ENCODE results near the gene KCNC3.

The KCNC3 gene

GRCh38 chr19:50309396-50310125 is 19.6 kb downstream of the KCNC3 start:
- H3K27me3 ChIP-seq (replicated peaks in 2 of 5; ENCODE audit: control insufficient read depth in 4 of 5, insufficient read depth in 5 of 5, low read length in 4 of 5) = peaks cover 3 to 74% (median 28%) of the 10 kb centered on the region in 5 experiments
- H3K36me3 ChIP-seq (ENCODE audit: control insufficient read depth in 4 of 4, insufficient read depth in 4 of 4, low read length in 3 of 4) = no peaks in the 10 kb centered on the region
- ChIA-PET POLR2A (no interaction called here), CTCF (no interaction called here)
- H3K4me3 ChIP-seq (ENCODE audit: control insufficient read depth in 1 of 7, extremely low read depth in 1 of 7, insufficient read depth in 4 of 7, low read depth in 2 of 7, low read length in 6 of 7) = no peak overlapping the region
- no peak for DNase-seq
- H3K9me3 ChIP-seq (ENCODE audit: control extremely low read depth in 1 of 5, control insufficient read depth in 4 of 5, insufficient read depth in 2 of 5, low read depth in 1 of 5, low read length in 4 of 5) = peaks cover 1 to 21% (median 10%) of the 10 kb centered on the region in 5 experiments
- peaks cover 0 to 1% (median 0%) of the 10 kb centered on the region in 4 experiments for H3K4me1 ChIP-seq (ENCODE audit: control extremely low read depth in 1 of 4, control insufficient read depth in 4 of 4, insufficient read depth in 4 of 4, low read length in 3 of 4)
- 53% methylated on average over 8 of the region's 16 CpGs for WGBS (ENCODE audit: insufficient coverage)
- no peak overlapping the region for H3K27ac ChIP-seq (ENCODE audit: insufficient read depth in 1 of 2, low read depth in 1 of 2, low read length in 2 of 2, poor library complexity in 1 of 2, severe bottlenecking in 2 of 2)

GRCh38 chr19:50308991-50309390 is 20.2 kb downstream of the KCNC3 start:
- POLR2A ChIA-PET = no interaction called here
- CTCF ChIA-PET = no interaction called here

GRCh38 chr19:50303558-50303957 is 25.6 kb downstream of the KCNC3 start:
- ChIA-PET CTCF (no interaction called here), POLR2A (no interaction called here)
- H3K4me1 ChIP-seq (ENCODE audit: control extremely low read depth in 1 of 4, control insufficient read depth in 4 of 4, insufficient read depth in 4 of 4, low read length in 3 of 4) = no peaks in the 10 kb centered on the region

More at GRCh38 chr19:50308991-50309390, 20.2 kb downstream of the KCNC3 start:
- Histone ChIP-seq H3K4me3 (ENCODE audit: control insufficient read depth in 1 of 7, extremely low read depth in 1 of 7, insufficient read depth in 4 of 7, low read depth in 2 of 7, low read length in 6 of 7) (no peak overlapping the region), H3K4me1 (ENCODE audit: control extremely low read depth in 1 of 4, control insufficient read depth in 4 of 4, insufficient read depth in 4 of 4, low read length in 3 of 4) (peaks cover 0 to 1% (median 0%) of the 10 kb centered on the region in 4 experiments), H3K27me3 (replicated peaks in 2 of 5; ENCODE audit: control insufficient read depth in 4 of 5, insufficient read depth in 5 of 5, low read length in 4 of 5) (peaks cover 3 to 68% (median 28%) of the 10 kb centered on the region in 5 experiments), H3K9me3 (ENCODE audit: control extremely low read depth in 1 of 5, control insufficient read depth in 4 of 5, insufficient read depth in 2 of 5, low read depth in 1 of 5, low read length in 4 of 5) (peaks cover 1 to 21% (median 10%) of the 10 kb centered on the region in 5 experiments), H3K36me3 (ENCODE audit: control insufficient read depth in 4 of 4, insufficient read depth in 4 of 4, low read length in 3 of 4) (no peaks in the 10 kb centered on the region), H3K27ac (ENCODE audit: insufficient read depth in 1 of 2, low read depth in 1 of 2, low read length in 2 of 2, poor library complexity in 1 of 2, severe bottlenecking in 2 of 2) (no peak overlapping the region)
- no peak for DNase-seq
- 100% methylated on average over 5 of the region's 21 CpGs for WGBS (ENCODE audit: insufficient coverage)

GRCh38 chr19:50301607-50301971 is 27.6 kb downstream of the KCNC3 start:
- POLR2A ChIA-PET = no interaction called here
- peaks cover 0 to 5% (median 0%) of the 10 kb centered on the region in 5 experiments for H3K27me3 ChIP-seq (replicated peaks in 2 of 5; ENCODE audit: control insufficient read depth in 4 of 5, insufficient read depth in 5 of 5, low read length in 4 of 5)
- CTCF ChIA-PET = no interaction called here
- WGBS (ENCODE audit: insufficient coverage) = 88% methylated on average over 10 of the region's 10 CpGs
- H3K4me1 ChIP-seq (ENCODE audit: control extremely low read depth in 1 of 4, control insufficient read depth in 4 of 4, insufficient read depth in 4 of 4, low read length in 3 of 4) = no peaks in the 10 kb centered on the region
- no peak overlapping the region for H3K4me3 ChIP-seq (ENCODE audit: control insufficient read depth in 1 of 7, extremely low read depth in 1 of 7, insufficient read depth in 4 of 7, low read depth in 2 of 7, low read length in 6 of 7)
- no peak for DNase-seq
- no peaks in the 10 kb centered on the region for H3K36me3 ChIP-seq (ENCODE audit: control insufficient read depth in 4 of 4, insufficient read depth in 4 of 4, low read length in 3 of 4)
- H3K9me3 ChIP-seq (ENCODE audit: control extremely low read depth in 1 of 5, control insufficient read depth in 4 of 5, insufficient read depth in 2 of 5, low read depth in 1 of 5, low read length in 4 of 5) = no peaks in the 10 kb centered on the region
- H3K27ac ChIP-seq (ENCODE audit: insufficient read depth in 1 of 2, low read depth in 1 of 2, low read length in 2 of 2, poor library complexity in 1 of 2, severe bottlenecking in 2 of 2) = no peak overlapping the region

More at GRCh38 chr19:50303558-50303957, 25.6 kb downstream of the KCNC3 start:
- DNase-seq = no peak
- H3K27ac ChIP-seq (ENCODE audit: insufficient read depth in 1 of 2, low read depth in 1 of 2, low read length in 2 of 2, poor library complexity in 1 of 2, severe bottlenecking in 2 of 2) = no peak overlapping the region
- peaks cover 0 to 17% (median 3%) of the 10 kb centered on the region in 5 experiments for H3K27me3 ChIP-seq (replicated peaks in 2 of 5; ENCODE audit: control insufficient read depth in 4 of 5, insufficient read depth in 5 of 5, low read length in 4 of 5)
- no peak overlapping the region for H3K4me3 ChIP-seq (ENCODE audit: control insufficient read depth in 1 of 7, extremely low read depth in 1 of 7, insufficient read depth in 4 of 7, low read depth in 2 of 7, low read length in 6 of 7)
- H3K36me3 ChIP-seq (ENCODE audit: control insufficient read depth in 4 of 4, insufficient read depth in 4 of 4, low read length in 3 of 4) = no peaks in the 10 kb centered on the region
- H3K9me3 ChIP-seq (ENCODE audit: control extremely low read depth in 1 of 5, control insufficient read depth in 4 of 5, insufficient read depth in 2 of 5, low read depth in 1 of 5, low read length in 4 of 5) = peaks cover 0 to 18% (median 9%) of the 10 kb centered on the region in 5 experiments

GRCh38 chr19:50300814-50301606 is 28.2 kb downstream of the KCNC3 start:
- Histone ChIP-seq H3K27me3 (replicated peaks in 2 of 5; ENCODE audit: control insufficient read depth in 4 of 5, insufficient read depth in 5 of 5, low read length in 4 of 5) (peaks cover 0 to 5% (median 0%) of the 10 kb centered on the region in 5 experiments), H3K4me1 (ENCODE audit: control extremely low read depth in 1 of 4, control insufficient read depth in 4 of 4, insufficient read depth in 4 of 4, low read length in 3 of 4) (no peaks in the 10 kb centered on the region), H3K27ac (ENCODE audit: insufficient read depth in 1 of 2, low read depth in 1 of 2, low read length in 2 of 2, poor library complexity in 1 of 2, severe bottlenecking in 2 of 2) (no peak overlapping the region), H3K9me3 (ENCODE audit: control extremely low read depth in 1 of 5, control insufficient read depth in 4 of 5, insufficient read depth in 2 of 5, low read depth in 1 of 5, low read length in 4 of 5) (no peaks in the 10 kb centered on the region), H3K4me3 (ENCODE audit: control insufficient read depth in 1 of 7, extremely low read depth in 1 of 7, insufficient read depth in 4 of 7, low read depth in 2 of 7, low read length in 6 of 7) (no peak overlapping the region), H3K36me3 (ENCODE audit: control insufficient read depth in 4 of 4, insufficient read depth in 4 of 4, low read length in 3 of 4) (no peaks in the 10 kb centered on the region)
- CTCF ChIA-PET = no interaction called here
- POLR2A ChIA-PET = no interaction called here
- 90% methylated on average over 7 of the region's 10 CpGs for WGBS (ENCODE audit: insufficient coverage)
- DNase-seq = no peak

DNA sequence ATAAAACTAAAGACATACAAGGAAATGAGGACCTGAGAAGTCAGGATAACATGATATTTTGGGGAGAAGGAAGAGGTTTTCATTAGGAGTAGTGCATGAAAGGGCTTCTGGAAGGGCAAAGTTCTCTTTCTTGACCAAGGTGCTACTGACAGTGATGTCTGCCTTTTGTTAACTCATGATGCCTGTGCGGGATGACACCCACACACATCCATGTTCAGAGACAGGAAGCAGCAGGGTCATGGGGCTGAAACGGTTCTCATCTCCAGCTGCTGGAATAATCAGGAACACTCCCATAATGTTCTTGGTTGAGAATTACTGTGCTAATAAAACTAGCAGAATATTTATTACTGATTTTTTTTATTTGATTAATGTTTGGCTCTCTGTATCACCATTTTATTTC is 29.1 kb downstream of the KCNC3 start:
- H3K36me3 ChIP-seq (ENCODE audit: control insufficient read depth in 4 of 4, insufficient read depth in 4 of 4, low read length in 3 of 4) = no peaks in the 10 kb centered on the region
- ChIA-PET POLR2A (no interaction called here), CTCF (no interaction called here)
- no peak overlapping the region for H3K27ac ChIP-seq (ENCODE audit: insufficient read depth in 1 of 2, low read depth in 1 of 2, low read length in 2 of 2, poor library complexity in 1 of 2, severe bottlenecking in 2 of 2)
- H3K4me3 ChIP-seq (ENCODE audit: control insufficient read depth in 1 of 7, extremely low read depth in 1 of 7, insufficient read depth in 4 of 7, low read depth in 2 of 7, low read length in 6 of 7) = no peak overlapping the region
- WGBS (ENCODE audit: insufficient coverage) = 67% methylated on average over 2 of the region's 2 CpGs
- no peaks in the 10 kb centered on the region for H3K9me3 ChIP-seq (ENCODE audit: control extremely low read depth in 1 of 5, control insufficient read depth in 4 of 5, insufficient read depth in 2 of 5, low read depth in 1 of 5, low read length in 4 of 5)
- H3K27me3 ChIP-seq (replicated peaks in 2 of 5; ENCODE audit: control insufficient read depth in 4 of 5, insufficient read depth in 5 of 5, low read length in 4 of 5) = peaks cover 0 to 5% (median 0%) of the 10 kb centered on the region in 5 experiments
- DNase-seq = no peak
- H3K4me1 ChIP-seq (ENCODE audit: control extremely low read depth in 1 of 4, control insufficient read depth in 4 of 4, insufficient read depth in 4 of 4, low read length in 3 of 4) = no peaks in the 10 kb centered on the region

All from common myeloid progenitor, CD34-positive (primary cell).